Activated T-helper 2 cell treated with anti-CD3 and anti-CD28 coated beads, Interferon-gamma antibody, Interleukin-2, Interleukin-4, amounts not matched to agents 10 μg/mL and 5 μg/mL and 100 μg/mL, durations not matched to agents 14 hours and 24 hours and 36 hours (primary cell): ENCODE results near the gene ZNRF3. TPM values are rescaled to one million over a fixed set of nuclear protein-coding genes. Genes with fewer than 3 reads are reported as not detected.
"Not testable (repeated sequence)": the region's sequence is repeated elsewhere in the genome, so short reads cannot be mapped to it uniquely, and the experiment has no call there.

Experiments
- DNase-seq: peaks from one replicate; pipeline ENCODE4 v3.0.0; 2021; ENCODE audit warnings: low spot score
- H3K27ac Mint-ChIP-seq: one replicate; pipeline ENCODE4 v1.8.0; 2021; ENCODE audit warnings: mixed read lengths
- H3K27me3 Mint-ChIP-seq: one replicate; pipeline ENCODE4 v1.8.0; 2021; ENCODE audit warnings: low read depth, mixed read lengths
- H3K36me3 Mint-ChIP-seq: one replicate; pipeline ENCODE4 v1.8.0; 2021; ENCODE audit warnings: low read depth, mixed read lengths
- H3K4me1 Mint-ChIP-seq: one replicate; pipeline ENCODE4 v1.8.0; 2021; ENCODE audit warnings: low read depth, mixed read lengths
- H3K4me3 Mint-ChIP-seq: one replicate; pipeline ENCODE4 v1.8.0; 2021; ENCODE audit warnings: low read depth, mild to moderate bottlenecking, moderate library complexity, mixed read lengths
- H3K9me3 Mint-ChIP-seq: one replicate; pipeline ENCODE4 v1.8.0; 2021; ENCODE audit warnings: mixed read lengths
- intact Hi-C: fragments of 100-400 bp; cut with micrococcal nuclease; formaldehyde crosslinking; loops from one replicate; pipeline ENCODE4 v1.15.1; 2023
- total RNA-seq: library from RNA; stranded (reverse); gene quantifications from 2 replicates; pipeline ENCODE4 v1.2.3, GENCODE V29; 2022

Gene ZNRF3
- total RNA-seq, 1 donor from 2014 or later = 0.82 TPM

- no peak for DNase-seq
- H3K27ac Mint-ChIP-seq = no peak overlapping the region
- intact Hi-C loops = no loop called here
- peaks cover 68% of the 10 kb centered on the region for H3K27me3 Mint-ChIP-seq
- no peak overlapping the region for H3K4me3 Mint-ChIP-seq
- H3K36me3 Mint-ChIP-seq = no peaks in the 10 kb centered on the region
- no peaks in the 10 kb centered on the region for H3K4me1 Mint-ChIP-seq
- peaks cover 17% of the 10 kb centered on the region for H3K9me3 Mint-ChIP-seq
Measured at GRCh38 chr22:28942801-28943500, 59.6 kb downstream of the ZNRF3 start.

DNA sequence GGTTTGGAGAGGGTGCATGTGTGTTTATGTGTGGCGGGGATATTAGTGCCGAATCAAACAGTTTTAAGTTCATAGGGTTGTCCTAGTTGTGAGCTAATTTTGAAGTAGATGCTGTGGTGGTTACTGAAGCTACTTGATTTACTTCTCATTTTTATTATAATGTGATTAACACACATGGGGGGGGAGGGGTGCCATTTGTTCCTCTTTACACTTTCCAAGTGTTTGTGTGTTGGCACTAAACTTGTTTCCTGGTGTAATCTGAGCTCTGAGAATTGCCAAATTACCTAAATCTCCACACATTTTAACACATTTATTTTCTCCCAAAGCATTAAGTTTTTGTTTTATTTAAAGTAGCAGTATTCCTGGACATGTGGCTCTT lies 60.1 kb downstream of the ZNRF3 start:
- H3K36me3 Mint-ChIP-seq = no peaks in the 10 kb centered on the region

DNA sequence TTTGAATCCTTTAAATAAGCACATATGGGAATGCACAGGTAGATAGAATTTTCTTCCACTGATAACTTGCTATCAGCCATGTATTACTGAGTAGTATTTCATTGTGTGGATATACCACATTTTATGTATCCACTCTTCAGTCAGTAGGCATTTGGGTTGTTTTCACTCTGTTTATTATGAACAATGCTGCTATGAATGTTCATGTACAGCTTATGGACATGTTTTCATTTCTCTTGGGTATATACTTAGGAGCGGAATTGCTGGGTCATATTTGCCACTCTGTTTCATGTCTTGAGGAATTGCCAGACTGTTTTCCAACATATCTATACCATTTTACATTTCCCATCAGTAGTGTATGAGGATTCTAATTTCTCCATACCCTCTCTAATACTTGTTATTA lies 63.8 kb downstream of the ZNRF3 start:
- Mint-ChIP-seq H3K4me3 (no peak overlapping the region), H3K9me3 (peaks cover 23% of the 10 kb centered on the region)

More for the DNA sequence above, 60.1 kb downstream of the ZNRF3 start:
- no peak for DNase-seq
- no peaks in the 10 kb centered on the region for H3K4me1 Mint-ChIP-seq
- peaks cover 66% of the 10 kb centered on the region for H3K27me3 Mint-ChIP-seq
- no peak overlapping the region for H3K27ac Mint-ChIP-seq
- intact Hi-C loops = no loop called here
- H3K4me3 Mint-ChIP-seq = no peak overlapping the region
- H3K9me3 Mint-ChIP-seq = peaks cover 22% of the 10 kb centered on the region

DNA sequence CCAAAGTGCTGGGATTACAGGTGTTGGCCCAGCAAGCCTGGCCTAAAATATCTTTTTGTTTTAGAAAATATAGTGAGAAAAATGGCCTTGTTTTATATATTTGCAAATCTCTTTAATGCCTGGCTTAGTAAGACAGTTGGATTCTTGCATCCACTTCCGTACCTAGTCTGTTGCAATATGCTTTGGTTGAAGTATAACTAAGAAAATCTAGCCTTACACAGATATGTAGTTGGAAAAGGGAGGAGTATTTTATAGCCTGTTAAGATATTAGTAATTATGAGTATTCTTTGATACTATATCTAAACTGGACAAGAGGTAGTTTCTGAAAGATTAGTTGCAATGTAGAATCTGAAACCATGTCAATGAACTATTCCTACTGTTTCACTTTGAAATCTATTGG lies 65.1 kb downstream of the ZNRF3 start:
- no peak for DNase-seq
- Mint-ChIP-seq H3K27me3 (peaks cover 74% of the 10 kb centered on the region), H3K36me3 (no peaks in the 10 kb centered on the region), H3K4me3 (no peak overlapping the region), H3K27ac (no peak overlapping the region), H3K9me3 (peaks cover 23% of the 10 kb centered on the region), H3K4me1 (no peaks in the 10 kb centered on the region)
- intact Hi-C loops = no loop called here

More for the DNA sequence above, 63.8 kb downstream of the ZNRF3 start:
- intact Hi-C loops = no loop called here
- Mint-ChIP-seq H3K27me3 (peaks cover 71% of the 10 kb centered on the region), H3K4me1 (no peaks in the 10 kb centered on the region), H3K27ac (no peak overlapping the region), H3K36me3 (no peaks in the 10 kb centered on the region)
- DNase-seq = no peak

- intact Hi-C loops, DNase-seq, H3K36me3 Mint-ChIP-seq, H3K4me3 Mint-ChIP-seq, H3K4me1 Mint-ChIP-seq, H3K27ac Mint-ChIP-seq: not testable (repeated sequence)
- Mint-ChIP-seq H3K27me3 (peaks cover 74% of the 10 kb centered on the region), H3K9me3 (peaks cover 23% of the 10 kb centered on the region)
Measured at GRCh38 chr22:28948860-28949551, 65.6 kb downstream of the ZNRF3 start.

DNA sequence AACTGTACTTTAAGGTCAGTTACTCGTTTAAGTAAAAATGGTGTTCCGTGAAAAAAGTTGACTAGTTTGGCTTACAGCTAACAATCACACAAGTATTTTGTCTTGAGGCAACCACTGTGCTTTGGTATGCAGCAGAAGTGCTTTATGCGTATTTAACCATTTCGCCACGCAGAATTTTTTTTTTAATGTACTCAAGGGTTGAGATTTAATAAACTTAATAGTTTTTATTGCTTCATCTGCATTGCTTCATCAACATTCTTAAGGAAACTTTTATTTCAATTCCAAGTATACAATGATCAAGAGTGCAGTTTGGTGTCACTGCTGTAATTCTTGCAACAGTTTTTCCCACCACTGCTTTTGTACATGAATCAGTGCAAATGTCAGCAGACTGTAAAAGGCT lies 66.4 kb downstream of the ZNRF3 start:
- peaks cover 81% of the 10 kb centered on the region for H3K27me3 Mint-ChIP-seq
- no peak for DNase-seq
- intact Hi-C loops = loop anchor here (10.0 kb wide), 1 partner anchor 75 kb away; no protein-coding TSS in a partner anchor
- no peaks in the 10 kb centered on the region for H3K36me3 Mint-ChIP-seq
- no peak overlapping the region for H3K27ac Mint-ChIP-seq
- H3K9me3 Mint-ChIP-seq = peaks cover 23% of the 10 kb centered on the region
- H3K4me1 Mint-ChIP-seq = no peaks in the 10 kb centered on the region
- no peak overlapping the region for H3K4me3 Mint-ChIP-seq

- H3K27me3 Mint-ChIP-seq = peaks cover 80% of the 10 kb centered on the region
- H3K4me1 Mint-ChIP-seq = peaks cover 3% of the 10 kb centered on the region
- H3K9me3 Mint-ChIP-seq = peaks cover 23% of the 10 kb centered on the region
- no peak overlapping the region for H3K27ac Mint-ChIP-seq
- H3K36me3 Mint-ChIP-seq = no peaks in the 10 kb centered on the region
- no peak for DNase-seq
- intact Hi-C loops = loop anchor here (10.0 kb wide), 1 partner anchor 74 kb away; no protein-coding TSS in a partner anchor
- no peak overlapping the region for H3K4me3 Mint-ChIP-seq
Measured at GRCh38 chr22:28950617-28951411, 67.4 kb downstream of the ZNRF3 start.

DNA sequence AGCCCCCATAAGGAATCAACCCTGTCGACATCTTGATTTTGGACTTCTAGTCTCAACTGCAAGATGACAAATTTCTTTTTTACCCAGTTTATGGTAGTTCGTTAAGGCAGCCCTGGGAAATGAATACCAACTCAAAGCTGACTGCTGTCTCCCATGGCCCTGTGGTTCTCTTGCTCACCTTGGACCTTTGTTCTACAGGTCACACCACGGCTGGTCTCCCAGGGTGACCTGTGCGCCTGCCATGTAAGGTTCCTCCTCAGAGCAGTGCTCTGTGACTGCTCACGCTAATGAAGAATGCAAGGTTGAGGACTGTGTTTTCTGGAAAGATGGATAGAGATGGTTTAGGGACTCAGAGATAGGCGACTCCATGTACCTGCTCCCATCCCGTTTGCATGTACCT lies 68.2 kb downstream of the ZNRF3 start:
- Mint-ChIP-seq H3K36me3 (no peaks in the 10 kb centered on the region), H3K27me3 (peaks cover 79% of the 10 kb centered on the region), H3K9me3 (peaks cover 17% of the 10 kb centered on the region), H3K27ac (no peak overlapping the region), H3K4me3 (no peak overlapping the region), H3K4me1 (peaks cover 9% of the 10 kb centered on the region)
- no peak for DNase-seq
- intact Hi-C loops = loop anchor here (10.0 kb wide), 1 partner anchor 73 kb away; no protein-coding TSS in a partner anchor

- no peak overlapping the region for H3K27ac Mint-ChIP-seq
- no peak overlapping the region for H3K4me3 Mint-ChIP-seq
- no peaks in the 10 kb centered on the region for H3K36me3 Mint-ChIP-seq
- DNase-seq = no peak
- intact Hi-C loops = loop anchor here (10.0 kb wide), 1 partner anchor 73 kb away; no protein-coding TSS in a partner anchor
- peaks cover 11% of the 10 kb centered on the region for H3K4me1 Mint-ChIP-seq
- peaks cover 12% of the 10 kb centered on the region for H3K9me3 Mint-ChIP-seq
- peaks cover 79% of the 10 kb centered on the region for H3K27me3 Mint-ChIP-seq
Measured at GRCh38 chr22:28951969-28952521, 68.7 kb downstream of the ZNRF3 start.

DNA sequence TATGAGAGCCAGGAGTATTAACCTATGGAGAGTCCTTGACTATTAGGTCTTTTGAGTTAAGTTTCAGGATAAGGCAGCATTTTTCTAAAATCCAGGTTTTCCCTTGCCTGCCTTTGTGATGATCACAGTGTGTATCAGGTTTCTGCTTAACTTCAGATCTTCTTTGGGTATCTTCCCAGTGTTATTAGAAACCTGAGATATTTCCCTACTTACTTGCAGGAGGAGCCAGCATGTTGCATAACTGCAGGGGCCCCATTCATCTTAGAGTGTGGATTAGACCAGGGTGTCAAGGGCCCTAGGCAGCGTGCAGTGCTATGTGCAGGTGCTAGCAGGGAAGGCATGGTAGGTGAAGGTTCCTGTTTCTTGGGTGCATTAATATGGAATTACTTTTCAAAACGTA lies 69.5 kb downstream of the ZNRF3 start:
- peaks cover 11% of the 10 kb centered on the region for H3K4me1 Mint-ChIP-seq
- no peaks in the 10 kb centered on the region for H3K36me3 Mint-ChIP-seq
- no peak overlapping the region for H3K27ac Mint-ChIP-seq
- peaks cover 79% of the 10 kb centered on the region for H3K27me3 Mint-ChIP-seq
- no peak overlapping the region for H3K4me3 Mint-ChIP-seq
- intact Hi-C loops = loop anchor here (10.0 kb wide), 1 partner anchor 72 kb away; no protein-coding TSS in a partner anchor
- H3K9me3 Mint-ChIP-seq = peaks cover 6% of the 10 kb centered on the region
- no peak for DNase-seq

GRCh38 chr22:28953403-28953802 lies 70.0 kb downstream of the ZNRF3 start:
- peaks cover 83% of the 10 kb centered on the region for H3K27me3 Mint-ChIP-seq
- peaks cover 11% of the 10 kb centered on the region for H3K4me1 Mint-ChIP-seq
- no peak overlapping the region for H3K27ac Mint-ChIP-seq
- intact Hi-C loops = loop anchor here (10.0 kb wide), 1 partner anchor 71 kb away; no protein-coding TSS in a partner anchor
- H3K4me3 Mint-ChIP-seq = no peak overlapping the region
- DNase-seq = no peak
- H3K9me3 Mint-ChIP-seq = peaks cover 2% of the 10 kb centered on the region
- H3K36me3 Mint-ChIP-seq = no peaks in the 10 kb centered on the region
